HAP-1 (cell line): Measurements from ENCODE around the gene GAL3ST1.
"Not testable (repeated sequence)": the region's sequence is repeated elsewhere in the genome, so short reads cannot be mapped to it uniquely, and the experiment has no call there.

Source experiments
- DNase-seq, 2 experiments: peaks; one replicate each; pipeline ENCODE4 v3.0.0-alpha.2; 2016 to 2020; ENCODE audit warnings: low spot score in 2 of 2
- H3K27me3 ChIP-seq: fragments of 250-450 bp; sonication (Bioruptor Pico); 2 replicates; pipeline ENCODE4 v1.5.1; 2020; ENCODE audit warnings: low read depth, mild to moderate bottlenecking, moderate library complexity
- H3K36me3 ChIP-seq: fragments of 250-450 bp; sonication (Bioruptor Pico); replicated peaks from 2 replicates; pipeline ENCODE4 v1.5.1; 2020; ENCODE audit warnings: mild to moderate bottlenecking
- H3K4me1 ChIP-seq: fragments of 250-450 bp; sonication (Bioruptor Pico); 2 replicates; pipeline ENCODE4 v1.5.1; 2020; ENCODE audit warnings: mild to moderate bottlenecking
- H3K4me3 ChIP-seq: fragments of 250-450 bp; sonication (Bioruptor Pico); 2 replicates; pipeline ENCODE4 v1.5.1; 2020; ENCODE audit warnings: mild to moderate bottlenecking, moderate library complexity
- H3K9me3 ChIP-seq: fragments of 250-450 bp; sonication (Bioruptor Pico); 2 replicates; pipeline ENCODE4 v1.5.1; 2020; ENCODE audit warnings: mild to moderate bottlenecking, moderate library complexity
- in situ Hi-C: fragments of 300-500 bp; cut with MboI; formaldehyde crosslinking; loops from 3 replicates; pipeline ENCODE4 v1.14.3; 2020; ENCODE audit warnings: low sequenced_read_pairs, inconsistent platforms, mixed read lengths

GAL3ST1 gene

GRCh38 chr22:30606455-30607299 lies 32.2 kb upstream of the GAL3ST1 start, which contains the start of gene TCN2:
Gene TCN2 (plus strand): TSS chr22:30607174. CDS start chr22:30607332, 158 bp downstream.
- Histone ChIP-seq H3K4me1 (peaks cover 11% of the 10 kb centered on the region), H3K9me3 (no peaks in the 10 kb centered on the region), H3K4me3 (peak within 1 kb of the TSS; percentile 42), H3K27me3 (no peaks in the 10 kb centered on the region), H3K36me3 (no peaks in the 10 kb centered on the region)
- in situ Hi-C loops, result no loop called here
- peak; percentile 70 to 82 for DNase-seq

GRCh38 chr22:30605449-30606110 lies 31.1 kb upstream of the GAL3ST1 start:
- Histone ChIP-seq H3K4me1 (peaks cover 11% of the 10 kb centered on the region), H3K36me3 (no peaks in the 10 kb centered on the region), H3K4me3 (peak overlapping the region; percentile 14), H3K9me3 (no peaks in the 10 kb centered on the region), H3K27me3 (no peaks in the 10 kb centered on the region)
- DNase-seq, result peak; percentile 40 to 68
- in situ Hi-C loops, result no loop called here

- Histone ChIP-seq H3K9me3 (no peaks in the 10 kb centered on the region), H3K4me1 (peaks cover 11% of the 10 kb centered on the region), H3K4me3 (no peak overlapping the region), H3K27me3 (no peaks in the 10 kb centered on the region), H3K36me3 (no peaks in the 10 kb centered on the region)
- in situ Hi-C loops, result no loop called here
- no peak for DNase-seq
Measured at GRCh38 chr22:30604723-30605122, 30.3 kb upstream of the GAL3ST1 start.

GRCh38 chr22:30603801-30604200 lies 29.3 kb upstream of the GAL3ST1 start:
- Histone ChIP-seq H3K36me3 (no peaks in the 10 kb centered on the region), H3K4me3 (no peak overlapping the region), H3K9me3 (no peaks in the 10 kb centered on the region), H3K27me3 (no peaks in the 10 kb centered on the region), H3K4me1 (peaks cover 11% of the 10 kb centered on the region)
- in situ Hi-C loops, result no loop called here
- DNase-seq, result no peak

GRCh38 chr22:30602049-30602448 lies 27.6 kb upstream of the GAL3ST1 start:
- Histone ChIP-seq H3K36me3 (no peaks in the 10 kb centered on the region), H3K4me3 (no peak overlapping the region), H3K9me3 (no peaks in the 10 kb centered on the region), H3K4me1 (peaks cover 7% of the 10 kb centered on the region), H3K27me3 (no peaks in the 10 kb centered on the region)
- in situ Hi-C loops, result no loop called here
- DNase-seq, result peak in 1 of 2 experiments; percentile 21

GRCh38 chr22:30601464-30601863 lies 27.0 kb upstream of the GAL3ST1 start:
- Histone ChIP-seq H3K36me3 (no peaks in the 10 kb centered on the region), H3K9me3 (no peaks in the 10 kb centered on the region), H3K4me3 (no peak overlapping the region), H3K4me1 (peaks cover 7% of the 10 kb centered on the region), H3K27me3 (no peaks in the 10 kb centered on the region)
- no peak for DNase-seq
- in situ Hi-C loops, result no loop called here

GRCh38 chr22:30600921-30601320 lies 26.5 kb upstream of the GAL3ST1 start:
- no peak for DNase-seq
- in situ Hi-C loops, result no loop called here
- Histone ChIP-seq H3K36me3 (no peaks in the 10 kb centered on the region), H3K9me3 (no peaks in the 10 kb centered on the region), H3K4me3 (no peak overlapping the region), H3K4me1 (peaks cover 3% of the 10 kb centered on the region), H3K27me3 (peaks cover 2% of the 10 kb centered on the region; the same call in 1 of the 2 replicates)

GRCh38 chr22:30598986-30599385 lies 24.5 kb upstream of the GAL3ST1 start:
- DNase-seq, result no peak
- Histone ChIP-seq H3K4me3 (no peak overlapping the region), H3K27me3 (peaks cover 9% of the 10 kb centered on the region), H3K9me3 (no peaks in the 10 kb centered on the region), H3K4me1 (no peaks in the 10 kb centered on the region), H3K36me3 (no peaks in the 10 kb centered on the region)
- in situ Hi-C loops, result no loop called here

GRCh38 chr22:30596886-30597285 lies 22.4 kb upstream of the GAL3ST1 start:
- Histone ChIP-seq H3K9me3 (no peaks in the 10 kb centered on the region), H3K4me1 (no peaks in the 10 kb centered on the region), H3K27me3 (peaks cover 12% of the 10 kb centered on the region), H3K4me3 (no peak overlapping the region), H3K36me3 (no peaks in the 10 kb centered on the region)
- in situ Hi-C loops, result no loop called here
- no peak for DNase-seq

- Histone ChIP-seq H3K4me3 (no peak overlapping the region), H3K36me3 (0 out of 2 replicates have a peak, but pooled peaks cover under 1% of the 10 kb centered on the region), H3K9me3 (no peaks in the 10 kb centered on the region), H3K27me3 (peaks cover 12% of the 10 kb centered on the region), H3K4me1 (no peaks in the 10 kb centered on the region)
- no peak for DNase-seq
- in situ Hi-C loops, result no loop called here
Measured at GRCh38 chr22:30596199-30596598, 21.7 kb upstream of the GAL3ST1 start.

GRCh38 chr22:30592360-30592713 lies 17.9 kb upstream of the GAL3ST1 start:
- in situ Hi-C loops, DNase-seq, H3K9me3 ChIP-seq, H3K4me1 ChIP-seq, H3K4me3 ChIP-seq: not testable (repeated sequence)
- H3K36me3 ChIP-seq, result peaks cover 24% of the 10 kb centered on the region
- H3K27me3 ChIP-seq, result peaks cover 12% of the 10 kb centered on the region

GRCh38 chr22:30591588-30592359 lies 17.3 kb upstream of the GAL3ST1 start, which contains the start of gene PES1:
Gene PES1 (minus strand): TSS chr22:30591910. CDS start chr22:30591833, 77 bp downstream.
- peaks cover 12% of the 10 kb centered on the region for H3K27me3 ChIP-seq
- in situ Hi-C loops, result no loop called here
- H3K4me1 ChIP-seq, result peaks cover 4% of the 10 kb centered on the region
- peak within 1 kb of the TSS; percentile 64 for H3K4me3 ChIP-seq
- peak; percentile 97 for DNase-seq
- peaks cover 29% of the 10 kb centered on the region for H3K36me3 ChIP-seq
- no peaks in the 10 kb centered on the region for H3K9me3 ChIP-seq

GRCh38 chr22:30591191-30591587 lies 16.7 kb upstream of the GAL3ST1 start:
- DNase-seq, result peak in 1 of 2 experiments; percentile 15
- peaks cover 12% of the 10 kb centered on the region for H3K27me3 ChIP-seq

More at GRCh38 chr22:30591191-30591587, 16.7 kb upstream of the GAL3ST1 start:
- Histone ChIP-seq H3K36me3 (peaks cover 35% of the 10 kb centered on the region), H3K9me3 (no peaks in the 10 kb centered on the region), H3K4me1 (peaks cover 4% of the 10 kb centered on the region), H3K4me3 (peak overlapping the region; percentile 64)
- in situ Hi-C loops, result no loop called here
